Natural killer cell treated with Interleukin-12 subunit alpha and Interleukin-12 subunit beta and Interleukin-15 and Interleukin-18, amount 100 ng/mL, for 72 hours (primary cell): ENCODE data around the gene CYP2W1. TPM values are rescaled to one million over a fixed set of nuclear protein-coding genes. Genes with fewer than 3 reads are reported as not detected.

Experiments
- ATAC-seq, 2 donors: fragments of 150-1000 bp; cut with Tn5 transposase in 1 of 2; sonication (Bioruptor Pico), chemical (Tn5 transposase) in 1 of 2; 2 replicates each; pipeline ENCODE4 v1.10.0; 2021
- DNase-seq: peaks from one replicate; pipeline ENCODE4 v3.0.0; 2022; ENCODE audit warnings: low spot score
- H3K27ac Mint-ChIP-seq, 2 donors: 1 replicate in 1 of 2; 2 replicates in 1 of 2; pipeline ENCODE4 v1.8.0; 2022; ENCODE audit warnings: mixed read lengths in 2 of 2, mild to moderate bottlenecking in 1 of 2, moderate library complexity in 1 of 2
- H3K27me3 Mint-ChIP-seq, 2 donors: 1 replicate in 1 of 2; 2 replicates in 1 of 2; pipeline ENCODE4 v1.8.0; 2022; ENCODE audit warnings: mixed read lengths in 2 of 2
- H3K36me3 Mint-ChIP-seq: one replicate; pipeline ENCODE4 v1.8.0; 2022; ENCODE audit warnings: mixed read lengths
- H3K4me1 Mint-ChIP-seq, 2 donors: 1 replicate in 1 of 2; 2 replicates in 1 of 2; pipeline ENCODE4 v1.8.0; 2022; ENCODE audit warnings: low read depth in 2 of 2, mixed read lengths in 2 of 2, mild to moderate bottlenecking in 1 of 2
- H3K4me3 Mint-ChIP-seq: one replicate; pipeline ENCODE4 v1.8.0; 2022; ENCODE audit warnings: mixed read lengths
- H3K9me3 Mint-ChIP-seq: 2 replicates; pipeline ENCODE4 v1.8.0; 2022; ENCODE audit warnings: mixed read lengths
- total RNA-seq, 2 donors: library from RNA; stranded (reverse); gene quantifications; one replicate each; pipeline ENCODE4 v1.2.3, GENCODE V29; 2022

CYP2W1 gene
- total RNA-seq, 2 donors from 2014 or later, result not detected

DNA sequence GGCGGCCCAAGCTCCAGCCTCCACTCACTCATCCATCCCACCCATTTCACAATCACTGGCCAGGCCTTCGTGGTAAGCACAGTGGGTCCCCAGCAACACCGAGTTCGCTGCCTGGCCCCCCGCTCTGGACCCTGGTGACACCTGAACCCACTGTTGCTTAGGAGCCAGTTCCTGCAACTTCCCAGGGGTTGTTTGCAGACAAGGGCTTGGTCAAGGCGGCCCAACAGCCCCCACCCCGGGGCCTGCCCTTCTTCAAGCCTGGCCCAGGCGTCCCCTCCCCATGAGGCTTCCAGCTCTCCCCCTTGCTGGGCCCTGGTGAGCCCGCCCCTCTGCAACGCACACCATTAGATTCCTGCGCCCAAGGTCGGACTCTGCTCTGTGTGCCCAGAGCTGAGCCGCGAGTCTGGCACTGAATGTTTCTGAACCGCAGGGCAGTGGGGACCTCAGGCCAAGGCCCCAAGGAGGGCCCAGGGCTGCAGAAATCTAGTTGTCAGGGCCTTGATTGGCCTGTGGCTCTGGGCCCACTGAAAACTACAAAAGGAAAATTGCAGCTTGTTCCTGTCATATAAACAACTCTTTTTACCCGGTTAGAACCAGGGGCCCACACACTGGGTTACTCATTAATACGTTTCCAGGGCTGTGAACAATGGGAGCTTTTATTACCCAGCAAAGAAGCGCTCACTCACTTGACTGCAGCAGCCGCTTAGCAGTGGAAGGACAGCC lies 5.5 kb upstream of the CYP2W1 start:
- ATAC-seq (no peak), DNase-seq (no peak)
- Mint-ChIP-seq H3K27ac (no peak overlapping the region), H3K4me1 (peaks cover 5 to 8% of the 10 kb centered on the region in 2 donors), H3K4me3 (no peak overlapping the region), H3K9me3 (no peaks in the 10 kb centered on the region), H3K27me3 (no peaks in the 10 kb centered on the region), H3K36me3 (no peaks in the 10 kb centered on the region)

DNA sequence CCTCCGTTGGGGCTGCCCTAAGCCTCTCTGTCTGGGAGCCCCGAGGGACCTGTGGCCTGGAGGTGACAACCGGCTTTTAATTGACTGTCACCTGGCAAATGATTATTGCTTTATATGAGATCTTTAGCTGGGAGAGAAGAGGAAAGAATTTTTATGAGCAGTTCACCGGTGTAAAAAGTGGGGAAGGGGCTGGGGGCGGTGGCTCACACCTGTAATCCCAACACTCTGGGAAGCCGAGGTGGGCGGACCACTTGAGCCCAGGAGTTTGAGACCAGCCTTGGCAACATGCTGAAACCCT lies 5.0 kb upstream of the CYP2W1 start:
- Mint-ChIP-seq H3K27me3 (no peaks in the 10 kb centered on the region), H3K4me1 (peaks cover 5% of the 10 kb centered on the region in 2 donors), H3K27ac (no peak overlapping the region), H3K36me3 (no peaks in the 10 kb centered on the region), H3K4me3 (no peak overlapping the region), H3K9me3 (no peaks in the 10 kb centered on the region)
- DNase-seq (no peak), ATAC-seq (no peak)

DNA sequence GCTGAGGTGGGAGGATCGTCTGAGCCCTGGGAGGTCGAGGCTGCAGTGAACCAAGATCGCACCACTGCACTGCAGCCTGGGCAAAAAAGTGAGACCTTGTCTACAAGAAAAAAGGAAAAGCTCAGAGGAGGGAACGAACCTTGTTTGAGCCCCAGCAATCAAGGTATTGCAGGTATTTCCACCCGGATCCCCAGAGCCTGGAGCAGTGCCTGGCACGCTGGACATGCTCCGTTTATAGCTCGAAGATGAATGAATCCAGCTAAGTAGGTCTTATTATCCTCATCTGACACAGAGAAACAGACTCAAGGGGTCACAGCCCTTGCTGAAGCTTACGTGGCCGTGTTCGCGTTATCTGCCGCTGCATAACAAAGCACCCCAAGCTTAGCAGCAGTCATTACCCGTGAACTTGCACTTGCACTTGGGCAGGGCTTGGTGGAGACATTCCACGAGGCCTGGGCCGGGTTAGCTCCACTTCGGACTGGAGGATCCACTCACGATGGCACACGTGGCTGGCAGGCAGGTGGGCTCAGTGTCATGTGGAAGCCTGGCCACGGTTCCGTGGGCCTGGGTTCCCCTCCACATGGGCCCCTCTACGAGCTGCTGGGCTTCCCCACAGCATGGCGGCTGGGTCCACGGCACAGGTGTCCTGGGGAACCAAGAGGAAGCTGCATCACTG lies 4.4 kb upstream of the CYP2W1 start:
- ATAC-seq, result no peak
- Mint-ChIP-seq H3K36me3 (no peaks in the 10 kb centered on the region), H3K4me1 (peaks cover 5% of the 10 kb centered on the region in 2 donors), H3K9me3 (no peaks in the 10 kb centered on the region), H3K27ac (no peak overlapping the region), H3K27me3 (no peaks in the 10 kb centered on the region), H3K4me3 (no peak overlapping the region)
- no peak for DNase-seq

DNA sequence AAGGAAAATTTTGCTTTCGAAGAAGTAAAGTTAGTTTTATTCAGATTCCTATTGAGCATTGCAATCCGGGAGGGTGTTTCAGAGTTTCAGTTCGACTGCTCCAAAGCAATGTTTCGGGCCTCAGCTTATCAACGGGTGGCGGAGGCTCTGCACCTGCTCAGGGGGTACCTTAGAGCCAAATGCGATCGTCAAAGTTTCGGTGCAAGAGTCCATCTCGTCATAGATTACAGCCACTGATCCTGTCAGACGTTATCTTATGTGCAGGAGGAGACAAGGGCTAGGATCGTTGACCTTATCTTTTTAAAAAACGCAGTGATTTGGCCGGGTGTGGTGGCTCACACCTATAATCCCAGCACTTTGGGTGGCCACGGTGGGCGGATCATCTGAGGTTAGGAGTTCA lies 3.8 kb upstream of the CYP2W1 start:
- Mint-ChIP-seq H3K4me3 (no peak overlapping the region), H3K4me1 (peaks cover 5% of the 10 kb centered on the region in 2 donors), H3K27ac (no peak overlapping the region), H3K36me3 (no peaks in the 10 kb centered on the region), H3K9me3 (no peaks in the 10 kb centered on the region), H3K27me3 (no peaks in the 10 kb centered on the region)
- DNase-seq, result no peak
- no peak for ATAC-seq

DNA sequence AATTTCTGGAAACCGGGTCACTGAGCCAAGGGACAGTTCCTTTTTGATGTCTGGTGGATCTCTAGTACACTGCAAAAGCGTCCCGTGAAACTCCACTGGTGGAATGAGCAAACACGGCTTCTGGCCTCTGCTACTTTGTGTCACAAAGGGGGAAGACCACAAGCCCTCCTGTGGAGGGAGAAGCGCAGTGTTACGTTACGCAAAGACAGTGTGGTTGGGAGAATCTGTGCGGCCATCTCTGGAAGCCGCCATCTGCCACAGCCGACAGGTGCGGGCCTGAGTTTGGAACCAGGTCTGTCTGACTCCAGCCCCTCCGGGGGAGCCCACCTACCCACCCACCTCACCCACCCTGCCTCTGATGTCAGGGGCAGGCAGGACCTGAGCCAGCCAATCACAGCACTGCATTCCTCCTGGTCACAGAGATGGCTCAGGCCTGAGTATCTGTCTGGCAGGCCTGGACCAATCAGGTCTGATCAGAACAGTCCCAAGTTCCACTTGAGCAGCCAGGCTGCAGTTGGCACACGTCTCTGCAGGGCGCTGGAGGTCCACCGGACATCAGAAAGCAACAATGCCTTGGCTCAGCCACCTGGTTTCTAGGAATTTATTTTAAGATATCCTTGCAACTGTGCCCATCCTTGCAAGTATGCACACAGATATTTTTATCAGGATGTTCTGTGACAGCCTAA lies 3.0 kb upstream of the CYP2W1 start:
- ATAC-seq, result no peak
- Mint-ChIP-seq H3K4me3 (no peak overlapping the region), H3K36me3 (no peaks in the 10 kb centered on the region), H3K4me1 (no peaks in the 10 kb centered on the region), H3K27me3 (no peaks in the 10 kb centered on the region), H3K27ac (no peak overlapping the region), H3K9me3 (no peaks in the 10 kb centered on the region)
- DNase-seq, result no peak

DNA sequence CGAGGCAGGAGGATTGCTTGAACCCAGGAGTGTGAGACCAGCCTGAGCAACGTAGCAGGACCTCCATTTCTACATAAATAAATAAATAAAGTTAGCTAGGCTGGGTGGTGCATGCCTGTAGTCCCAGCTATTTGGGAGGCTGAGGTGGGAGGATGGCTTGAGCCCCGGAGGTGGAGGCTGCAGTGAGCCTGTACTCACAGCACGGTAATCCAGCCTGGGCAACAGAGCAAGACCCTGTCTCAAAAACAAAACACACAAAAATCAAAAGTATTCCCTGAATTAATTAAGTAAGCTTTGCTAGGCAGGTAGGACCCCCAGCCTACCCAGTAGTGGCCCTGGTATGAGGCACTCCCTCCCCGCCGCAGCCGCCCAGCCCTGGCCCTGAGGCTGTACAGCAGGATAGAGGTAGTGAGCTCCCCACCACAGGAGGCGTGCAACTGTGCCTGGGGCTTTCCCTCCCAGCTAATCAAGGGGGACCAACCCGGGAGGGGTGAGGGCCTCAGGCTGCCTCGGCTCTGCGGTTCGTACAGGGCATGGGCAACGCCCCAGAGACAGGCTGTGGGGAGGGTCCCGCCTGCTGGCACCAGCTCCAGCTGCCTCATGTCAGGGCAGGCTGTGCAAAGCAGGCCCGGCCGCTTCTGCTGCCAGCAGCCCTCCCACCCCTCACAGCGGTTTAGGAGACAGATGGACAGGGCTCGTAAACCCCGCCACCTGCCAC lies 1.0 kb upstream of the CYP2W1 start:
- Mint-ChIP-seq H3K4me3 (no peak overlapping the region), H3K9me3 (no peaks in the 10 kb centered on the region), H3K27ac (no peak overlapping the region), H3K27me3 (no peaks in the 10 kb centered on the region), H3K36me3 (no peaks in the 10 kb centered on the region), H3K4me1 (no peaks in the 10 kb centered on the region)
- no peak for ATAC-seq
- DNase-seq, result no peak

DNA sequence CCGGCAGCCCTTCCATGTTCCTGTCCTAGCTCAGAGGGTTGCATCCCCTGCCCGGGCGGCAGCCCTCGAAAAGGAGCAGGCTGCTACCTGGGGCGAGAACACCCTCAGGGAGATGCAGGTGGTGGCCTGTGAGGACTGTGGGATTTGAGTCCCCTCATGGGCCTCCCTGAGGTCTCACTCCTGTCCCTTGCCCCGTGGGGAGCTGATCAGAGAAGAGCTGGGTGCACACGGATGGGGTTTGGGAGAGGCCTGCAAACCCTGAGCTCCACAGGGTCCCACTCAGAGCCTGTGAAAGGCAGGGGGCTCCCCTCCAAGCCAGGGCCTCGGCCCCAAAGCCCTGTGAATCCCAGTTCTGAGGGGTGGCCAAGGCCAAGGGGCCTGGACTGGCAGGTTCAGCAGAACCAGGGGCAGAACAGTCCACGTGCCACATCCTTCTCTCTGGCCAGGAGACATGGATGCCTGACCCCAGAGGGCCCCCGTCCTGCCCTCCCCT lies 424 bp upstream of the CYP2W1 start:
- Mint-ChIP-seq H3K4me1 (no peaks in the 10 kb centered on the region), H3K27ac (no peak overlapping the region), H3K9me3 (no peaks in the 10 kb centered on the region), H3K27me3 (no peaks in the 10 kb centered on the region), H3K36me3 (no peaks in the 10 kb centered on the region), H3K4me3 (no peak overlapping the region)
- DNase-seq (no peak), ATAC-seq (no peak)

DNA sequence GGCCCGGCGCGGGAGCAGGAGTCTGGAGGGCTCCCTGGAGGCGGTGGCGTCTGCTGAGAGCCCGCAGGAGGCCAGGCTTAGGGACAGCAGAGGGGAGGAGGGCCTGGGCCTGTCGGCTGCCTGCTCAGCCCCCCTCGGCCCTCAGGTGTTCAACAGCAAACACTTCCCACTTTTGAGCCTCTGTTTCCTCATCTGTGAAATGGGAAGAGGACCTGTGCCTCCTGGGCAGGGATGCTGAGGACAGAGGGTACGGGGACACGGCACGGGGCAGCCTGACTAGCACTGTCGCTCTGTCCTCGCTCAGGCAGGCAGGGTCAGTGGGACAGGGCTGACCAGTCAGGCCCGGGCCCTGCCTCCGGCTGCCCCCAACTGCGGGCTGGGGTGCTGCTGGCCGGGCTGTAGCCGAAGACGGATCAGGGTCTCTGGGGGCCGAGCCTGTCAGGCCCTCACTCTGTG lies 663 bp downstream of the CYP2W1 start:
- no peaks in the 10 kb centered on the region for H3K4me1 Mint-ChIP-seq
- no peak overlapping the region for H3K4me3 Mint-ChIP-seq
- H3K27me3 Mint-ChIP-seq, result no peaks in the 10 kb centered on the region
- ATAC-seq (no peak), DNase-seq (no peak)
- H3K9me3 Mint-ChIP-seq, result no peaks in the 10 kb centered on the region
- H3K27ac Mint-ChIP-seq, result no peak overlapping the region
- no peaks in the 10 kb centered on the region for H3K36me3 Mint-ChIP-seq

DNA sequence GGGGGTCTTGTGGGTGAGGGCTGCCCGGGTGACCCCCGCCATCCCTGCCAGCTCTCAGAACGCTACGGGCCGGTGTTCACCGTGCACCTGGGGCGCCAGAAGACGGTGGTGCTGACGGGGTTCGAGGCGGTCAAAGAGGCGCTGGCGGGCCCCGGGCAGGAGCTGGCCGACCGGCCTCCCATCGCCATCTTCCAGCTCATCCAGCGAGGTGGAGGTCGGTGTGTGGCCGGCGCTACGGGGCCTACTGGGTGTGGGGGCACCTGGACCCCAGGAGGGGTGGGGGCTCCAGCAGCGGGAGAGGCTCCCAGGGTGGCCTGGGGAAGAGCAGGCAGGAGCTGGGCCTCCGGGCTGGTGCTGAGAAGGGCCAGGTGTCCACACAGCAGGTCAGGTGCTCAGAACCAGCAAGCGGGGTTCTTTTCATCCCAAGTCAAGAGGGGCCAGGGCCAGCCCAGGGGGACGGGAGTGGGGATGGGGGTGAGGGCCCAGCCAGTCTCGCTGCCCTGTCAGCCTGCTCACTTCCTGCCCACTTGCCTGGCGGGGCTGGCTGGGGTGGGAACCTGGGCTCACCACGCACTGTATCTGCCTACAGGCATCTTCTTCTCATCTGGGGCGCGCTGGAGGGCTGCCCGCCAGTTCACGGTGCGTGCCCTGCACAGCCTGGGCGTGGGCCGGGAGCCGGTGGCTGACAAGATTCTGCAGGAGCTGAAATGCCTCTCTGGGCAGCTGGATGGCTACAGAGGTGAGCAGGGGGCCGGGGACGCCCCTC lies 1.6 kb downstream of the CYP2W1 start:
- DNase-seq (no peak), ATAC-seq (no peak)
- no peak overlapping the region for H3K27ac Mint-ChIP-seq
- H3K4me1 Mint-ChIP-seq, result peaks cover 0 to under 1% of the 10 kb centered on the region in 2 donors
- H3K36me3 Mint-ChIP-seq, result no peaks in the 10 kb centered on the region
- no peaks in the 10 kb centered on the region for H3K27me3 Mint-ChIP-seq
- H3K9me3 Mint-ChIP-seq, result no peaks in the 10 kb centered on the region
- no peak overlapping the region for H3K4me3 Mint-ChIP-seq

DNA sequence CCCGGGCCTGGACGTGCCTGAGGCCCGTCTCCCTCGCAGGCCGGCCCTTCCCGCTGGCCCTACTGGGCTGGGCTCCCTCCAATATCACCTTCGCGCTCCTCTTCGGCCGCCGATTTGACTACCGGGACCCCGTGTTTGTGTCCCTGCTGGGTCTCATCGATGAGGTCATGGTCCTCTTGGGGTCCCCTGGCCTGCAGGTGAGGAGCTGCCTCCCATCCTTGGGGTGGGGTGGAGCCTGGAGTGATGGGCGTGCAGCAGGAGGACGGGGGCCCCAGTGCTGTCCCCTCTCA lies 2.1 kb downstream of the CYP2W1 start:
- no peaks in the 10 kb centered on the region for H3K9me3 Mint-ChIP-seq
- no peaks in the 10 kb centered on the region for H3K27me3 Mint-ChIP-seq
- ATAC-seq (no peak), DNase-seq (no peak)
- H3K4me1 Mint-ChIP-seq, result peaks cover 0 to 3% of the 10 kb centered on the region in 2 donors
- no peaks in the 10 kb centered on the region for H3K36me3 Mint-ChIP-seq
- no peak overlapping the region for H3K27ac Mint-ChIP-seq
- H3K4me3 Mint-ChIP-seq, result no peak overlapping the region

DNA sequence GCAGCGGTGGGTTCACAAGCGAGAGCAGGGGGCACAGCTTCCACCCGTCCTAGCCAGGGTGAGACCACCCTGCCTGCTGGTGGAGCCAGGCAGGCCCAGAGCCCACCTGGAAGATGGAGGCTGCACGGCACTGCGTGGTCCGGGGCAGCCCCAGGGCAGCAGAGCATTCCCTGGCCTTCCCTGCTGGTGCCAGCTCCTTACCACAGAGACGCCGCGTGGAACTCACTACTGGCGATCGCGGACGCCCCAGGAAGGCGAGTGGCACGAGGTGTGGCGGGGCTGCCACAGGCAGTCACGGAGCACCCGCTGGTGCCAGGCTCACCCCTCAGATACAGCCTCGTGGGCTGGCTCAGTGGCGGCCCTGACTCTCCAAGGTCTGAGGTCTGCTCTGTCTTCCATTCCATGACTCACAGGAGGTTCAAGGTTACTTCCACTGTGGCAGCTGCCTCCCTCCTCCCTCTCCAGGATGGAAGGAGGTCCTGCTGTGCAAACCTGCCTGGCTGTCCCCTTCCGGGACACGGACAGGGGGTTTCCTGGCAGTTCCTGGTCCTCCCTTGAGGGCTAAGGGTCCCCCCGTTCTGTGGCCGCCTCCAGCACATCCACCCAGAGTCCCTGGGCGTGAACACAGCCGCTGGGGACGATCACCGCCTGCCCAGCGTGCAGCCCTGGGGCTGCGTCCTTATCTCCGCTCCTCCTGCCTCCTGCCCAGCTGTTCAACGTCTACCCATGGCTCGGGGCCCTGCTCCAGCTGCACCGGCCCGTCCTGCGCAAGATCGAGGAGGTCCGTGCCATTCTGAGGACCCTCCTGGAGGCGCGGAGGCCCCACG lies 3.1 kb downstream of the CYP2W1 start:
- Mint-ChIP-seq H3K4me3 (no peak overlapping the region), H3K27ac (no peak overlapping the region), H3K4me1 (peaks cover 0 to 3% of the 10 kb centered on the region in 2 donors), H3K9me3 (no peaks in the 10 kb centered on the region), H3K36me3 (no peaks in the 10 kb centered on the region), H3K27me3 (no peaks in the 10 kb centered on the region)
- ATAC-seq, result no peak
- DNase-seq, result no peak

DNA sequence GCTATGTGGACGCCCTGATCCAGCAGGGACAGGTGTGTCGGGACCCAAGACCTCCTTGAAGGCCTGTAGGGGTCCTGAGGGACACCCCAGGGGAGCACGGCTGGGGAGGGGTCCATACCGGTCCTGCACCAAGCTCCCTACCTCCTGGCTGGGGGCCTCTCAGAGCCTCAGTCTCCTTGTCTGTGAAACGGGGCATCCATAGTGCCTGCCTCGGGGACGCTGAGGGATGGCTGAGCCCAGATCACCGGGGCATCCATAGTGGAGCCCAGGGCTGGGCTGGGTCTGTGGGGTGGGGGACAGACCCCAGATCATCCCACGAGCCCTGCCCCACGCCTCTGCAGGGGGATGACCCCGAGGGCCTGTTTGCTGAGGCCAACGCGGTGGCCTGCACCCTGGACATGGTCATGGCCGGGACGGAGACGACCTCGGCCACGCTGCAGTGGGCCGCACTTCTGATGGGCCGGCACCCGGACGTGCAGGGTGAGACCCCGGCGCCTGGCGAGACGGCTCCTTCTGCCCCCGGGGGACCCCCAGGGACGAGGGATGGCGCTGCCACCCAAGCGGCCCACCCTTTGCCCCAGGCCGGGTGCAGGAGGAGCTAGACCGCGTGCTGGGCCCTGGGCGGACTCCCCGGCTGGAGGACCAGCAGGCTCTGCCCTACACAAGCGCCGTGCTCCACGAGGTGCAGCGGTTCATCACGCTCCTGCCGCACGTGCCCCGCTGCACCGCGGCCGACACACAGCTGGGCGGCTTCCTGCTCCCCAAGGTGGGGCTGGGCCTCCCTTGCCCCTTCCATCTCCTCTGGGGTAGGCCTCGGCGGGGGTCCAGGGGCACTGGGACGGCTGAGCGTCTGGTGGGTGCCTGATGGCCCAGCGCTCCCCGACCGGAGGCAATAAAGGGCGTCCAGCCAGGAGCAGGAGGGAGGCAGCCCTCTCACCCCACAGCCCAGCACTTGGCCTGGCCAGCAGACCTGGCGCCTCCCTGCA lies 4.1 kb downstream of the CYP2W1 start:
- DNase-seq (no peak), ATAC-seq (no peak)
- H3K27me3 Mint-ChIP-seq, result no peaks in the 10 kb centered on the region
- H3K27ac Mint-ChIP-seq, result no peak overlapping the region
- H3K36me3 Mint-ChIP-seq, result no peaks in the 10 kb centered on the region
- H3K4me3 Mint-ChIP-seq, result no peak overlapping the region
- H3K9me3 Mint-ChIP-seq, result no peaks in the 10 kb centered on the region
- H3K4me1 Mint-ChIP-seq, result peaks cover 0 to 3% of the 10 kb centered on the region in 2 donors
